ENCODE measurements around the gene LAIR1. TPM values are rescaled to one million over a fixed set of nuclear protein-coding genes. Genes with fewer than 3 reads are reported as not detected.

LAIR1 gene
- total and polyA plus RNA-seq, 11 donors, result 2.9 to 102 (median 5.3) TPM

DNA sequence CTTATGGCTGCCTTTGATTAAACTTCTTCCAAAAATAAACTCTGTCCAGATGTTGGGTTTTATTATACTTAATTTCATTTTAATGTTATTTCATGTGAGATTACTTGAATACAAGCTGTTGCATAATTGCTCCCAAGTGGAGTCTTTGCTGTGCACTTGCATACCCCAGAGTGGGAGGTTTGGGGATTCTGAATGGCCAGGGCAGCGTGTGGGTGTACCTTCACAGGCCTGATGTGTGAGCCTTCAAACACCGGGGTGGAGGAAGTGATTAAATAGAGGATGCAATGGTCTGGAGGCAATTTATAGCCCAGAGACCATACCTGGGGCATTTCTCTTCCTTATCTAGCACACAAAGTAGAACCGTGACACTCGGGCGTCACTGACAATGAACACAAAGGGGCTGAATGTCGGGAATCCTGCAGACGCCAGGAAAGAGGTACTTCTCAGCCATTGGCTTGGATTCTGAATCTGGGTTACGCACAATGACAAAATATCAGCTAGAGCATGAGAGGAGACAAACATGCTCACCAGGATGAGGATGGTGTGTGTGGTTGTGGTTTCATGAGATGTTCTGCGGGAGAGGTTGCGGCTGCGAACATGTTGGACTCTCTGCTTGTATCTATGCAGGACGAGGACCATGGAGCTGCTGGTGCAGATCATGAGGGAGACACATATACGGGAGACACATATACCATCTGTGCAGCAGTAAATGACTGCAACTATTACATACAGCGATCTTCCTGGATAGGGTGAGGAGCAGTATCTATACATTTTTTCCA lies 44.6 kb downstream of the LAIR1 start:
- intact Hi-C loops (cut with DNase I), result loop anchor here in 1 of 10 donors (10.0 kb wide), 1 partner anchor 75 kb away; no protein-coding TSS in a partner anchor
- Histone ChIP-seq H3K4me3 (no peak overlapping the region), H3K27ac (peak overlapping the region in 1 of 12 donors; percentile 10), H3K27me3 (peaks cover 0 to 41% (median 5%) of the 10 kb centered on the region in 9 donors), H3K4me1 (peaks cover 0 to 26% (median 0%) of the 10 kb centered on the region in 12 donors), H3K9me3 (no peaks in the 10 kb centered on the region), H3K36me3 (no peaks in the 10 kb centered on the region)
- ATAC-seq, result no peak
- TF ChIP-seq CTCF (IDR thresholded peaks at IDR 0.05) (no peak), POLR2A (IDR thresholded peaks at IDR 0.05) (no peak)
- no peak for DNase-seq
- 77 to 83% (median 79%) methylated on average over 14 of the region's 14 CpGs for WGBS, 4 donors

- H3K4me1 ChIP-seq, result peaks cover 0 to 25% (median 0%) of the 10 kb centered on the region in 12 donors
- no peaks in the 10 kb centered on the region for H3K36me3 ChIP-seq
- peak overlapping the region in 1 of 12 donors; percentile 68 for H3K27ac ChIP-seq
- H3K4me3 ChIP-seq, result no peak overlapping the region
- whole genome bisulfite sequencing, 4 donors, result 70 to 79% (median 76%) methylated on average over 7 of the region's 7 CpGs
- ATAC-seq (no peak), DNase-seq (peak in 1 of 5 donors; percentile 18)
- H3K27me3 ChIP-seq, result peaks cover 0 to 30% (median 5%) of the 10 kb centered on the region in 9 donors
- no peaks in the 10 kb centered on the region for H3K9me3 ChIP-seq
- TF ChIP-seq POLR2A (IDR thresholded peaks at IDR 0.05) (no peak), CTCF (IDR thresholded peaks at IDR 0.05) (no peak)
- intact Hi-C loops (cut with DNase I), result no loop called here
These were observed 45.7 kb downstream of the LAIR1 start for GRCh38 chr19:54319049-54319448.

DNA sequence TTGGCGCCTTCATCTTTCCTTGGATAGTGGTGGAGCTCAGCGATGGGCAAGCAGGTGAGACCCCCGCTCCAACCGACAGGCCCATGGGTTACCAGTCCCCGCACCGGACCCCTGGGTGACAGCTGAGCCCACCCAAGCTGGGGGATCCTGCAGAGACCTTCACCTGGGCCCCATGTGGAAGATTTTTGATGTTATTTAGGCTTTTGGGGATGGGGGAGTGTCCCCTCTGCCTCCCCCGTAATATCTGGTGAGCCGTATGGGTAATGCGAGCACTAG lies 46.8 kb downstream of the LAIR1 start:
- DNase-seq (no peak), ATAC-seq (no peak)
- H3K9me3 ChIP-seq, result no peaks in the 10 kb centered on the region
- no peak overlapping the region for H3K4me3 ChIP-seq
- peaks cover 0 to 32% (median 0%) of the 10 kb centered on the region in 9 donors for H3K27me3 ChIP-seq
- H3K36me3 ChIP-seq, result no peaks in the 10 kb centered on the region
- 83 to 95% (median 92%) methylated on average over 9 of the region's 9 CpGs for WGBS, 4 donors
- intact Hi-C loops (cut with DNase I), result no loop called here
- H3K4me1 ChIP-seq, result peaks cover 0 to 25% (median 0%) of the 10 kb centered on the region in 12 donors
- TF ChIP-seq CTCF (IDR thresholded peaks at IDR 0.05), result no peak
- no peak for TF ChIP-seq POLR2A (IDR thresholded peaks at IDR 0.05)
- peak overlapping the region in 1 of 12 donors; percentile 68 for H3K27ac ChIP-seq

GRCh38 chr19:54317108-54317964 lies 47.4 kb downstream of the LAIR1 start:
- no peak overlapping the region for H3K4me3 ChIP-seq
- H3K27ac ChIP-seq, result peak overlapping the region in 1 of 12 donors; percentile 68
- TF ChIP-seq CTCF (IDR thresholded peaks at IDR 0.05) (no peak), POLR2A (IDR thresholded peaks at IDR 0.05) (no peak)
- no peak for DNase-seq
- H3K4me1 ChIP-seq, result peaks cover 0 to 26% (median 0%) of the 10 kb centered on the region in 12 donors
- 68 to 81% (median 73%) methylated on average over 28 to 29 of the region's 29 CpGs for WGBS, 4 donors
- no peaks in the 10 kb centered on the region for H3K36me3 ChIP-seq
- H3K9me3 ChIP-seq, result no peaks in the 10 kb centered on the region
- peaks cover 0 to 34% (median 0%) of the 10 kb centered on the region in 9 donors for H3K27me3 ChIP-seq
- intact Hi-C loops (cut with DNase I), result no loop called here
- peak in 2 of 4 donors; percentile 36 to 49 for ATAC-seq
